ENCODE results near the gene STUM.

Gene STUM

GRCh38 chr1:226624526-226624925 lies 76.0 kb downstream of the STUM start:
- DNase-seq (ENCODE audit: low read depth in 1 of 2, low spot score in 1 of 2) = no peak

- DNase-seq (ENCODE audit: low read depth in 1 of 2, low spot score in 1 of 2) = no peak
Measured at GRCh38 chr1:226625326-226625725, 76.8 kb downstream of the STUM start.

GRCh38 chr1:226625832-226626576 lies 77.4 kb downstream of the STUM start:
- DNase-seq (ENCODE audit: low read depth in 1 of 2, low spot score in 1 of 2) = no peak

DNA sequence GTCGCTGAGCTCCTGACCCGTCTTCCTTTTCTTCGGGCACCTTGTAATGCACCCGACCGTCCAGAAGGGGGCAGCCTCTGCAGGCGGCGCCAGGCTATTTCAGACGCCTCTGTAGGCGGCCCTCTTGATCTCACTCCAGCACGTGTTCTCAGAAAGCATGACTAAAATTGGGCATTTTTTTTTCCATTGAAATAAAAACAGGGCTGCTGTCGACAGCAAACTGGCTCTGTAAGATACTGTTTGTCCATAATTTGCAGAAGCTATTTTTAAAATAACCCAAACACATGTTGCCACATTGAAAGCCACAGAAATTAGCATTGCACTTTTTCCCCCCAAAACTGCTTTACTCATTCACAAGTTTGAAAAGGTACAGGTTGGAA lies 78.0 kb downstream of the STUM start:
- peak; percentile 58 to 71 for DNase-seq (ENCODE audit: low read depth in 1 of 2, low spot score in 1 of 2)

GRCh38 chr1:226627050-226627755 lies 78.6 kb downstream of the STUM start:
- no peak for DNase-seq (ENCODE audit: low read depth in 1 of 2, low spot score in 1 of 2)

DNA sequence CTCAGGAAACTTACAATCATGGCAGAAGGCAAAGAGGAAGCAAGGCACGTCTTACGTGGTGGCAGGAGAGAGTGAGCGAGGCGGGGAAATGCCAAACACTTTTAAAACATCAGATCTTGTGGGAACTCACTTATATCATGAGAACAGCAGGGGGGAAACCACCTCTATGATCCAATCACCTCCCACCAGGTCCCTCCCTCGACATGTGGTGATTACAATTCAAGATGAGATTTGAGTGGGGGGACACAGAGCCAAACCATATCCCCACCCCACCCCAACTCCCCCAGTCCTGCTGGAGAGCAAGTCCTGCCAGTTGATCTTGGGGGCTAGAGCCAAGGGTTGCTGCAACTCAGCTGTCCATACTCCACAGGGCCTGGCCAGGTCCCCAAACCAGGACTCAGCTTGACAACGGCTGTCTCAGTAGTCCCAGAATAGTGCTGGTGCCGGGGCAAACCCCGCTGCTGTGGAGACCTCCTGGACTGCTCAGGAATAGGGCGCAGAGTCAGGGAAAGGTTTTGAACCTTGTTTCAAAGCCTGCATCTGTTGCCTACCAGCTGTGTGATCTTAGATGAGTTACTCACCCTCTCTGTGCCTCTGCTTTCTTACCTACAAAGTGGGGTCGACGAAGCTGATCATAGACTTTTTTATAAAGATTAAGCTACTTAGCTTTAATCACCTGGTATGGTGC lies 79.5 kb downstream of the STUM start:
- DNase-seq (ENCODE audit: low read depth in 1 of 2, low spot score in 1 of 2) = no peak

- DNase-seq (ENCODE audit: low read depth in 1 of 2, low spot score in 1 of 2) = no peak
Measured at GRCh38 chr1:226628612-226629155, 80.1 kb downstream of the STUM start.

DNA sequence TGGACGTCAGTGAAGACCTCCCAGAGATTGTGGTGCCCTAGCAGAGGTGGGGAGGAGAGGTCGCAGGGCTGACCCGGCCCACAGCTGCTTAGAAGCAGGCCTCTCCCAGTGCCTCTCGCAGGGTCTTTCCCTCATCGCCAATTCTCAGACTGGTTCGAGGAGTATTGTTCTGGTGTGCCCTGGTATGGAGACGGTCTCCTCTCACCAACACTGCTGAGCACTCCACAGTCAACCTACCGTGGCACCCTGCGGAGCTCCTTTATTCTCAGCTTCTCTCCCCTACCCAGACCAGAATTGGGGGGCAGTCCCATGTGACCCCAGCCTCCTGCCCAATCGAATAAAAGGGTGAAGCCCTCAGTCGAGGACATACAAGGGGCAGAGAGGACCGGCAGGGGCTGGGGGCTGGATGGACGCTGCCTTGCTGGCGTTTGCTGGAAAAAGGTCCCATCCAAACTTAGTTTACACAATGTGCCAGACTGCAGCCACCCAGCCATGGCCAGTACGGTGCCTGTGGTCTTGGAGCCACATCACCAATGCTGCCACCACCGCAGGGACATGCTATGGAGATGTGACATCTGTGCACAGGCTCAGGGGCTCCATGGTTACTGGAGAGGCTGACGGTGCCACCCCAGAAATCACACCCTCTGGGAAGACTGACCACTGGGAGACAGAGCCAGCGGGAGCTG lies 80.8 kb downstream of the STUM start:
- DNase-seq (ENCODE audit: low read depth in 1 of 2, low spot score in 1 of 2) = no peak

DNA sequence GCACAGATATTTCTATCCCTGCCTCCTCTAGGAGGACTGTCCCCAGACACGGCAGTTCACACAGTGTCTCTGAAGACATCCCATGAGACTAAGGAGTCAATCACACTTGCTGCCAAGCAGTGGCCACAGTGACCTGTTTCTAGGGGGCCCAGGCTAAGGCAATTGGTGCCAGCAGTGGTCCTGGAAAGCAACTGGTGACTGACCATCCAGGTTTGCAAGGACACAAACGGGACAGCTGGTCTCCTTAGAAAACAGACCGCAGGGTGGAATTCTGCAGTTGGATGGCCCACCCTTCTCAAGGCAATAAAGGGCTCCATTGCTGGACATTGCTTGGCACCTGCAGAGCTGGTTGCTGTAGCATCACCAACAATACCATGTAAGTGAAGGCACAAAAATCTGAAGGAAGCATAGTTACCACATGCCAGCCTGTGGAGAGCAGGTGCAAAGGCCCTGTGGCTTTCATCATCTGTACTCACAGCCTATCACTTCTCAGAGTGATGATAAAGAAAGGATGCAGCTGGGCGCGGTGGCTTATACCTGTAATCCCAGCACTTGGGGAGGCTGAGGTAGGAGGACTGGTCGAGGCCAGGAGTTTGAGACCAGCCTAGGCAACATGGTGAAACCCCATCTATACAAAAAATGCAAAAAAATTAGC lies 81.5 kb downstream of the STUM start:
- DNase-seq (ENCODE audit: low read depth in 1 of 2, low spot score in 1 of 2) = no peak

DNA sequence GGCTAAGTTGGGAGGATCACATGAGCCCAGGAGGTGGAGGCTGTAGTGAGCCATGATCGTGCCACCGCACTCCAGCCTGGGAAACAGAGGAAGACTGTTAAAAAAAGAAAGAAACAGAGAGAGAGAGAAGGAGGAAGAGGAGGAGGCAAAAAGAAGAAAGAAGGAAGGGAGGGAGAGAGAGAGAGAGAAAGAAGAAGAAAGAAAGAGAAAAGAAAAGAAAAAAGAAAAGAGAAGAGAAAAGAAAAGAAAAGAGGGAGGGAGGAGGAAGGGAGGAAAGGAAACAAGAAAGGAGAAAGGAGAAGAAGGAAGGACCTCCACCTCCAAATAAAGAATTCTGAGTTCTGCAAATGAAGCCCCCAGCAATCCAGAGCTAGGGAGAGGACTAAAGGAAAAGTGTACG lies 82.0 kb downstream of the STUM start:
- no peak for DNase-seq (ENCODE audit: low read depth in 1 of 2, low spot score in 1 of 2)

GRCh38 chr1:226631229-226632000 lies 82.9 kb downstream of the STUM start:
- no peak for DNase-seq (ENCODE audit: low read depth in 1 of 2, low spot score in 1 of 2)

DNA sequence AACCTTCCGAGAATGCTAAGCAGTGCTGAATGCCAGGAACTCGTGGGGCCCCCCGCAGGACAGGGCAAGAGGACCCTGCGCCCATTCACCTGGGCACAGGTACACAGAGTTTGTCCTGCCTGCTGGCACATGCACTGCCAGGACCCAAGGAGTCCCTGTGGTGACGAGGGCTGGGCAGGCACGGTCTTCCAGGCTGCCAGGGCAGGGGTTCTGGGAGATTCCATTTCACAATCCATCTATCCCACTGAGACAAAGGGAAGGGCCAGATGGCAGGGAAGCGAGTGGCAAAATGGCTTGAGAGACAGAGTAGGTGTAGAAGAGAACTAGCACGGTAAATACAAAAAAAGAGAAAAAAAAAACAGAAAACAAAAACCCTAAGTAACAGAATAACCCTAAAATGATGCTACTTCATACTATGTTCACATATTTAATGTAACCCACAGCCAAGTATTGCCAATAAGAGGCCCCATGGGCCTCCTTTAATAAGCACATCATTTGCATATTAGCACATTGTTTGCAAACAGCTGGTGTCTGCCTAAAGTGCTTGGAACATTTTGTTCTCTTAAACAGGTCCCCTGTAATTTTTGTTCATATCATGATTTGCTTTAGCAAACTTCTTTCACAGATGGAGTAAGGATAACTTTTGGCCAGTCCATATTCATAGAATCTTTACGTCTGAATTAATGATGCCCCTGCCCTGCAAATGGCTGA lies 83.8 kb downstream of the STUM start:
- no peak for DNase-seq (ENCODE audit: low read depth in 1 of 2, low spot score in 1 of 2)

DNA sequence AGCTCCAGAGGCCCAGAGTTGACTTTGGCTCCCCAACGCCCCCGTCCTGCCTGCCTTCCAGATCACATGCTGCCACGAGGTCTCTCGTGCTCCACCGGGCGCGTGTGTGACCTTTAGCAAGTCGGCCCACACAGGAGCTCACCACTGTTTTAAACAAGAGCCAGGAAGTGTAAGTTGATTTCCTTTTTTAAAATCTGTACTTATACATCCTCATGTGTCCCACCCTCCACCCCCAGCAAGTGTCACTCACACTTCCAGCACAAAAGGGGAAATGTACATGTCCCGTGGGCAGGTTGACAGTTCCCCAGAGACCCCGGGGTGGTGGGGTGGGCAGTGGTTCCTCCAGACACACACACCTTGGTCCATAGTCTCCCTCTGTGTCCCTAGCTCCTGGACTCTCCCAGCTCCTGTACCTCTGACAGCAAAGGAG lies 84.4 kb downstream of the STUM start:
- no peak for DNase-seq (ENCODE audit: low read depth in 1 of 2, low spot score in 1 of 2)

DNA sequence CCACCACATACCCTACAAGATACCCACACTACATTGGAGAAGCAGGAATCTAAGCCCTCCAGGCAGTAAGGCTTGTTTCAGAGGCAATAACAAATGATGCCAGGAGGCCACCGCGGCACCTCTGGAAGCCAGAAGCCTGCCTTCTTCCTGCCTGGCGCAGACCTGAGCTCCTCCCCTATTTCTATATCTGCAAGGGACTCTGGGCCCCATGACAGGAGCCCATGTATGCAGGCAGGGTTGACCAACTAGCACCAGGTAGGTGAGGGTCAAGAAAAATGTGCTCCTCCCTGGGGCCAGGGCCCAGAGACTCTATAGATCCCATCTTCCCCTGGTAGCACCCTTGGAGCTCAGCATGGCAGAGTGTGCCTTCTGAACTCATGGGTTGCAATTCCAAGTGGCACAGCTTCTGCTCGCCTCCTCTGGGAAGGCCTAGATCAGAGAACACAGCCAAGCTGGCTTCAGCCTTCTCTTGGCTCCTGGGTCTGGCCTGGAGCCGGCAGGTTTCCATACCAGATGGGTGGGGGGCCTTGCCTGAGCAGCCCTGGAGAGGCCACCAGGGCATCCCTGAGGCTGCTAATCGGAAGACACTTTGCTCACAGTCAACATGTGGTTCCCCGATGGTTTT lies 85.1 kb downstream of the STUM start:
- DNase-seq (ENCODE audit: low read depth in 1 of 2, low spot score in 1 of 2) = no peak

DNA sequence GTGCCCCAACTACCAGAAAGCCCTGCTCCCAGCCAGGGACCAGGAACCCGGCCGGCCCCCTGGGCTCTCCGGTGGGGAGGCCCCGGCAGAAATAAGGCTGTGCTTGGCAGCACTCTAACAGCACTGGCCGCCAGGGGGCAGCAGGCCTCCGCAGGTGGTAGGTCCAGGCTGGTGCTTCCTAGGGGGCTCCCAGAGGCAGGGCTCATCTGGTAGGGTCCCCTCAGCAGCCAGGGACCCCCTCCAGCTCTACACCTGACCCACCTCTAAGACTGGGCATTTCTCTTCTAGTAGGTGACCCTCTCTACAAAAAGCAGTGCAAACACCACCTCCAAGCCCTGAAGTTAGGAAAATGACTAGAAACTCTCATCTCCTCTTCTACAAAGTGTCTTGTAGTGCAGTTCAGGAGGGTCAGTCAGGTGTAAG lies 85.6 kb downstream of the STUM start:
- DNase-seq (ENCODE audit: low read depth in 1 of 2, low spot score in 1 of 2) = peak; percentile 66 to 80

DNA sequence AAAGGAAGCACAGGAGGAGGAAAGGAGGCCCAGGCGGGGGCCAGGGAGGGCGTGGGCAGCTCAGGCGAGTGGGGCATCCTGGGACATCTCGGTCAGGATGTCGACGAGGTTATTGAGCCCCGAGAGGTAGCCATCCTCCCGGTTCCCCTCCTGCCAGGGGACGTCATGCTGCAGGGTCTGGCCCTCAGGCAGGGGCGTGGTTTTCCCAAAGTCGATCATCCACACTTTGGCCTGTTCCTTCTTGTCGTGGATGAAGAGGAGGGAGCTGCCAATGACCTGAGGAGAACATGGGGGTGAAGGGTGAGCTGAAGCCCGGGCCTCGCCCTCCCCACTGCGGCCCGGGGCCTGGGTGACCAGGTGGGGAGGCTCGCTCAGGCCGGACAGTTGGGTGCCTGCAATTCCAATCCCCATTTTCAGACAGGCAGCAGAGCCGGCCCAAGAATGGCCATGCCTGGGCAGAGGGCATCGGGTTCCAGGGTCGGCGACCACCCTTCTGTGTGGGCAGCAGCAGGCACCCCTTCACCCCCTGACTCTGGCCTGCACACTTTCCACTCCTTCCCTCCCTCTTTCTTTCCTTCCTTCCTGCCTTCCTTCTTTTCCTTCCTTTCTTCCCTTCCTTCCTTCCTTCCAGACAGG lies 86.2 kb downstream of the STUM start:
- no peak for DNase-seq (ENCODE audit: low read depth in 1 of 2, low spot score in 1 of 2)

- no peak for DNase-seq (ENCODE audit: low read depth in 1 of 2, low spot score in 1 of 2)
Measured at GRCh38 chr1:226635456-226635941, 86.9 kb downstream of the STUM start.

DNA sequence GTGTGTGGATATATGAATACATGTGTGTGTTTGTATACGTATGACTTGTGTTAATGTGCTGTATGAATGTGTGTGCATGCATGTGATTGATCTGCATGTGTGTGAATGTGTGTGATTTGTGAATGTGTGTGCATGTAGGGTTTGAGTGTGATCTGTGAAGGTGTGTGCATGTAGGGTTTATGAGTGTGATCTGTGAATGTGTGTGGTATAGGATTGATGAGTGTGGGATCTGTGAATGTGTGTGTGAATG lies 88.2 kb downstream of the STUM start:
- DNase-seq (ENCODE audit: low read depth in 1 of 2, low spot score in 1 of 2) = no peak

Measured in stimulated activated CD4-positive, alpha-beta T cell treated with anti-CD3 and anti-CD28 coated beads, Interleukin-15, amount 100 ng/mL, for 1 hour (primary cell).